Esophagus squamous epithelium (tissue), 5 donors: ENCODE data around the gene FCHSD1. TPM values are rescaled to one million over a fixed set of nuclear protein-coding genes. Genes with fewer than 3 reads are reported as not detected.
A peak's percentile ranks its signal among the peaks of the same experiment; 100 is the strongest.

Source experiments
- DNase-seq: peaks from one replicate; lab custom pipeline; 2025; lab: John Stamatoyannopoulos, UW
- H3K27ac ChIP-seq, 4 donors: fragments of 200-600 bp; sonication (generic); one replicate each; pipeline ENCODE4 v1.5.1; 2016 to 2019; ENCODE audit warnings: mild to moderate bottlenecking in 1 of 4
- H3K27me3 ChIP-seq, 4 donors: fragments of 200-600 bp; sonication (generic); 1 replicate in 3 of 4; 2 replicates in 1 of 4; pipeline versions ENCODE4 v1.5.1 to v1.6.0; 2017 to 2021; ENCODE audit warnings: antibody characterized with exemption in 1 of 4
- H3K36me3 ChIP-seq, 3 donors: fragments of 200-600 bp; sonication (generic); one replicate each; pipeline ENCODE4 v1.5.1; 2016 to 2019
- H3K4me1 ChIP-seq, 3 donors: fragments of 200-600 bp; sonication (generic); one replicate each; pipeline ENCODE4 v1.5.1; 2017 to 2019
- H3K4me3 ChIP-seq, 4 donors: fragments of 200-600 bp; sonication (generic); 1 replicate in 3 of 4; 2 replicates in 1 of 4; pipeline ENCODE4 v1.5.1; 2016 to 2019; ENCODE audit warnings: mild to moderate bottlenecking in 2 of 4, moderate library complexity in 1 of 4
- H3K9me3 ChIP-seq, 3 donors: fragments of 200-600 bp; sonication (generic); one replicate each; pipeline ENCODE4 v1.5.1; 2016 to 2019
- POLR2A ChIP-seq, 4 donors: fragments of 450-650 bp; IDR thresholded peaks; one replicate each; pipeline ENCODE4 v1.6.1; 2017; ENCODE audit warnings: antibody characterized with exemption in 4 of 4, mild to moderate bottlenecking in 4 of 4, moderate library complexity in 3 of 4
- WGBS, 2 donors: methylation state at CpG; one replicate each; pipeline ENCODE4 v1.1.5; 2018; 5-methylcytosine and 5-hydroxymethylcytosine counted together
- intact Hi-C: fragments of 100-400 bp; cut with DNase I; formaldehyde crosslinking; loops from one replicate; pipeline ENCODE4 v1.15.0; 2022
- total RNA-seq, 4 donors: library from RNA; depleted of rRNA; stranded (reverse); fragments of >200 nt; gene quantifications; one replicate each; pipeline ENCODE4 v1.1.0, GENCODE V29; 2016
- TF ChIP-seq, protein P1 (sequence below), 6 experiments: fragments of 450-650 bp in 4 of 6; fragments of 200-600 bp in 2 of 6; sonication (generic) in 2 of 6; IDR thresholded peaks; one replicate each; pipeline ENCODE4 v1.5.1; 2016 to 2019; ENCODE audit warnings: antibody characterized with exemption in 6 of 6, mild to moderate bottlenecking in 4 of 6, moderate library complexity in 4 of 6
- donor health status: DM: yes; HTN: yes; CAD: no.

Gene FCHSD1
- total RNA-seq, 4 donors from 2014 or later, result 6.0 to 27.7 (median 10.4) TPM

DNA sequence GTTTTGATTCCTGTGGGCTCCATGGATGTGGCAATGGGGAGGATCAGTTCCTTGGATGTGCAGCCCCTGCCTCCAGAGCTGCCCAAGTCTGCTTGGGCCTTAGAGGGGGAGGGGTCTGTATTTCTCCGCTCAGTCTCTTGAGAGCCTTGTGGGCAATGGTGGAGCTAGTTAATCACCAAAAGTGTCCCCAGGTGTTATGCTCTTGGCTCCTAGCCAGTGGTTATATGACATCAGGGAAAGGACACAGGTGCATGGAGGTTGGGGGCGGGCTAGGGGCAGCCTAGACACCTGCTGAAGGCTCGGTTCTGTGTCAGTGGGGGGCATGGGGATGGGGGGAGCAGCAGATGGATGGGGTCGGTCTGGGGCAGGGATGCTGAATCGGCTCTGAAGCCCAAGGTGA, 43.3 kb upstream of the FCHSD1 start:
- Histone ChIP-seq H3K4me3 (no peak overlapping the region), H3K27ac (no peak overlapping the region), H3K27me3 (peaks cover 0 to 54% (median 0%) of the 10 kb centered on the region in 4 donors), H3K9me3 (no peaks in the 10 kb centered on the region), H3K4me1 (peaks cover 6 to 19% (median 6%) of the 10 kb centered on the region in 3 donors), H3K36me3 (no peaks in the 10 kb centered on the region)
- no peak for TF ChIP-seq POLR2A (IDR thresholded peaks at IDR 0.05)
- TF ChIP-seq, protein P1, sequence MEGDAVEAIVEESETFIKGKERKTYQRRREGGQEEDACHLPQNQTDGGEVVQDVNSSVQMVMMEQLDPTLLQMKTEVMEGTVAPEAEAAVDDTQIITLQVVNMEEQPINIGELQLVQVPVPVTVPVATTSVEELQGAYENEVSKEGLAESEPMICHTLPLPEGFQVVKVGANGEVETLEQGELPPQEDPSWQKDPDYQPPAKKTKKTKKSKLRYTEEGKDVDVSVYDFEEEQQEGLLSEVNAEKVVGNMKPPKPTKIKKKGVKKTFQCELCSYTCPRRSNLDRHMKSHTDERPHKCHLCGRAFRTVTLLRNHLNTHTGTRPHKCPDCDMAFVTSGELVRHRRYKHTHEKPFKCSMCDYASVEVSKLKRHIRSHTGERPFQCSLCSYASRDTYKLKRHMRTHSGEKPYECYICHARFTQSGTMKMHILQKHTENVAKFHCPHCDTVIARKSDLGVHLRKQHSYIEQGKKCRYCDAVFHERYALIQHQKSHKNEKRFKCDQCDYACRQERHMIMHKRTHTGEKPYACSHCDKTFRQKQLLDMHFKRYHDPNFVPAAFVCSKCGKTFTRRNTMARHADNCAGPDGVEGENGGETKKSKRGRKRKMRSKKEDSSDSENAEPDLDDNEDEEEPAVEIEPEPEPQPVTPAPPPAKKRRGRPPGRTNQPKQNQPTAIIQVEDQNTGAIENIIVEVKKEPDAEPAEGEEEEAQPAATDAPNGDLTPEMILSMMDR (IDR thresholded peaks at IDR 0.05), result no peak
- WGBS, 2 donors, result 61 to 73% methylated on average over 4 of the region's 5 CpGs
- DNase-seq, result no peak
- intact Hi-C loops, result loop anchor here (5.0 kb wide), 1 partner anchor 268 kb away; no protein-coding TSS in a partner anchor

DNA sequence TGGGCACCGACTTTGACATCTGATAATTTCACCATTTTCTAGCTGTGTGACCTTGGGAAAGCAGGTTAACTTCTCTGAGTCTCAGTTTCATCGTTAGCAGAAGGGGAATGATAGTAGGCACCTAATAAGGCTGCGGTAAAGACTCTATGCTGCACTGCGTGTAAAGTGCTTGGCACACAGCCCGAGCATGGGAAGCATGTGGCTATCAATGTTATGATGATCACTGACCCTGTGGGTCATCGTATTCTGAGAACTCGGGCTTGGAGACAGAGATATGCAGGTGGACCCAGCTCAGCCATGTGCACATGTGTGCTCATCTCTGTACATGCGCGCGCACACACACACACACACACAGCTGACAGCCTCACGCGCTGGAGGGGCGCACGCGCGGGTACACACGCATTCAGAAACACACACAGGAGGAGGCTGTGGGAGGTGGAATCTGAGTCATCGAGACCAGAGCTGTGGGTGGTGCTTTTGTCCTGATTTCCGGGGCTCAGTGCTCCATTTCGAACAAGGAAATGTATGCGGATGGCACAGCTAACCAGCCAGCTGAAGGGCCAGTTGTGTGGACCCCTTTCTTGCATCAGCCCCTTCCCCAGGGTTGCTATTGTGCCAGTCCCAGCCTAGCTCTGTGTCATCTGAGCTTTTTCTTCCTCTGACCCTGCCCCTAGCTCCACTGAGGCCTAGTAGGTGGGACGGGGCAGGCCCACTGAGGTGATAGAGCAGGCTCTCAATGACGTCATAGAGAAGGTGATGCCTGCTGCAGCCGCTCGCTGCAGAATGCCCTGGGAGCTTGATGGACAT, 41.9 kb upstream of the FCHSD1 start:
- Histone ChIP-seq H3K36me3 (no peaks in the 10 kb centered on the region), H3K27me3 (peaks cover 0 to 48% (median 0%) of the 10 kb centered on the region in 4 donors), H3K4me1 (peaks cover 6 to 19% (median 6%) of the 10 kb centered on the region in 3 donors), H3K27ac (no peak overlapping the region), H3K4me3 (no peak overlapping the region), H3K9me3 (no peaks in the 10 kb centered on the region)
- intact Hi-C loops, result loop anchor here (5.0 kb wide), 1 partner anchor 269 kb away; no protein-coding TSS in a partner anchor
- TF ChIP-seq, protein P1 (IDR thresholded peaks at IDR 0.05), result no peak
- no peak for TF ChIP-seq POLR2A (IDR thresholded peaks at IDR 0.05)
- DNase-seq, result no peak
- 60 to 66% methylated on average over 16 to 25 of the region's 25 CpGs for WGBS, 2 donors

DNA sequence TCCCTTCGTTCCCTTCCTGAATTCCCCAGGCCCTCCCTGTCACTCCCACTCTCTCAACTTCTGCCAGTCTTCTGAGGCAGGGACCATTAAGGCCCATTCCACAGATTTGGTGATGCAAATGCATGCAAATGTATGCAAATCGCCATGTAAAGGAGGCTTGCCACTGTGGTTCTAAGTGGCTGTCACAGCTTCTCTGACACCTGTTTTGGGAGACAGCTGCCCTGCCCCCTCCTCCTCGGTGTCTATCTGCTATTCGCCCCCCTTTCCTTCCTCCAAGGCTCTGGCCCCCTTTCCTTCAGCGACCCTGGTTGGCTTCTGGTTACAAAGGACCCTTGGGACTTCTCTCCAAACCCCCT, 41.3 kb upstream of the FCHSD1 start:
- Histone ChIP-seq H3K4me3 (peak overlapping the region; percentile 14 to 58 (median 32)), H3K4me1 (peaks cover 6 to 19% (median 6%) of the 10 kb centered on the region in 3 donors), H3K36me3 (no peaks in the 10 kb centered on the region), H3K27me3 (peaks cover 0 to 42% (median 0%) of the 10 kb centered on the region in 4 donors), H3K9me3 (no peaks in the 10 kb centered on the region), H3K27ac (no peak overlapping the region)
- intact Hi-C loops, result loop anchor here (5.0 kb wide), 1 partner anchor 270 kb away; no protein-coding TSS in a partner anchor
- 18 to 21% methylated on average over 3 to 5 of the region's 5 CpGs for WGBS, 2 donors
- DNase-seq, result no peak
- TF ChIP-seq POLR2A (IDR thresholded peaks at IDR 0.05), result no peak
- TF ChIP-seq, protein P1 (IDR thresholded peaks at IDR 0.05), result no peak

DNA sequence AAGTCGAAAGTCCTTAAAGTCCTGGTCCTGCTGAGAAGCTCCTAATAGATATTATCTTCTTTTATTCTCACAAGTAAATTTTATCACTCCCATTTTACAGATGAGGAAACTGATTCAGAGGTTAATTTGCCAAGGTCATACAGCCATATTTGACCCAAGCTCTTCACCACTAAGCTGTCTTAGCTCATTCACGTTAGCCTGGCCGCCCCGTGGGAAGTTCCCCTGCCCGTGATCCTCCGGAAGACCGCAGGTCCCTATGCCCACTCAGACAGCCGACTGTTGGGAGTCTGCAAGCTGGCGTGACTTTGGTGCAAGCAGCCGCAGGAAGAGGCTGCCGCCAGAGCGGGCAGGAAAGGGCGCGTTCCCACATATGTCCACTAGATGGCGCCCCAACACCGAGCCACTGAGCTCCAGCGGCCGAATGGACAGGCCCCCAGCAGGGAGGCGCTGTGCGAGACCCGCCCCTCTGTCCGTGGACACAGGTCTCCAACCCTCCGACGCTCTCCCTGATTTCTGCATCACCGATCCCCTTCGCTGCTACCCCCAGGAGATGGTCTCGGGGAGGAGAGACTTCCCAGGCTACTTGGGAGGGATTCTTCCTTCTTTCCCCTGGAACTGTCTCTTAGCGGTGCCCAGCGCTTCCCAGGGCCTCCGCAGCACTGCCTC, 40.8 kb upstream of the FCHSD1 start:
- H3K4me3 ChIP-seq, result peak overlapping the region; percentile 14 to 58 (median 32)
- peaks cover 0 to 38% (median 0%) of the 10 kb centered on the region in 4 donors for H3K27me3 ChIP-seq
- no peak for DNase-seq
- intact Hi-C loops, result loop anchor here (5.0 kb wide), 1 partner anchor 270 kb away; no protein-coding TSS in a partner anchor
- H3K9me3 ChIP-seq, result no peaks in the 10 kb centered on the region
- WGBS, 2 donors, result 4 to 8% methylated on average over 9 to 23 of the region's 30 CpGs
- H3K36me3 ChIP-seq, result no peaks in the 10 kb centered on the region
- peaks cover 6 to 19% (median 6%) of the 10 kb centered on the region in 3 donors for H3K4me1 ChIP-seq
- TF ChIP-seq POLR2A (IDR thresholded peaks at IDR 0.05), result no peak
- TF ChIP-seq, protein P1 (IDR thresholded peaks at IDR 0.05), result peak; percentile 95 to 100 (median 99)
- no peak overlapping the region for H3K27ac ChIP-seq
